GM18519 (cell line): ENCODE results near the gene ART1.

Experiments used
- ATAC-seq: cut with Tn5 transposase; IDR thresholded peaks from one replicate; pipeline ENCODE4 v1.9.1; 2021; ENCODE audit warnings: mild to moderate bottlenecking, moderate library complexity; ENCODE audit not compliant: unreplicated experiment, low FRiP score

ART1 gene

DNA sequence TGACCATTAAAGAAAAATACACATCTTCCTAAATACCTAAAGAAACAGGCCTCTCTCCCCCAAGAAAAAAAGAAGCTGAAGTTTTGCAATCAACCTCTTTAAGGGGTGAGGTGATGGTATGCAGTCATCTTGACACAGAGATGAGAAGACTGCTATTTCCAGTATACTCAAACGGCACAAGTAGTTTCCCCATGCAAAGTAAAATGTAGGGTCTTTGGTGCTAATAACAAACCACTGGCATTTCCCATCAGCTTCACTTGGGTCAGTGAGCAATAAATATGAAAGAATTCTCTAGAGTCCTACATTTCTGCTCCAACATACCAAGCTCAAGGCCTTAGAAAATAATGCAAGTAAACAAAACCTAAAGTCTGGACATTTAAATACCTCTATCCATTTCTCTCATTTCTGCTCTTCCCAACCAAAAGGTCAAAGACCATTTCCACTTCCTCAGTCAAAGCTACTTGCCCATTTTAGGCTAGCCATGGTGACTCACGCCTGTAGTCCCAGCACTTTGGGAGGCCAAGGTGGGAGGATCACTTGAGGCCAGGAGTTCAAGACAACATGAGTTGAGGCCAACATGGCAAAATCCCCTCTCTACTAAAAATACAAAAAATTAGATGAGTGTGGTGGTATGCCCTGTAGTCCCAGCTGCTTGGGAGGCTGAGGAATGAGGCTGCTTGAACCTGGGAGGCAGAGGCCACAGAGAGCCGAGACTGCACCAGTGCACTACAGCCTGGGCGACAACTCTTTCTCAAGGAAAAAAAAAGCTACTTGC lies 65.7 kb downstream of the ART1 start:
- ATAC-seq, result no peak

DNA sequence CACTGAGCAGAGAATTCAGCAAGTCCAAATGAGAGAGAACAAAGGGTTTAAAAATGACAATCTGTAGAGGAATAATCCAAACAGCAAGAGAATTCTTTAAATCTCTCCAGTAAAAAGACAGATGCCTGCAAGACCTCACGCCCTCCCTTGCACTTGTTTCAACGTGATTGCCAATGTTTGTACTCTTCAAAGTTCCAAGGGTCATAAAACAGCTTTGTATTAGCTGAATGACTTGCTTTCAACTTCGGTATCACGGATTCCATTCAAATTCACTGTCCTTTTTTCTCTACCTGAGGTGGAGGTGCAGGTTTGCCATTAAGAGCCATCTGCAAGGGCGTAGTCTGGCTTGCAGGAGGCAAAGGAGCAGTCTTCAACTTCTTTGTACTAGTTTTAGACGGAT lies 67.3 kb downstream of the ART1 start:
- ATAC-seq, result no peak
